Epidermal melanocyte (primary cell): ENCODE measurements around the gene TPSAB1.
"Not testable (repeated sequence)": the region's sequence is repeated elsewhere in the genome, so short reads cannot be mapped to it uniquely, and the experiment has no call there.

ENCODE experiments used
- DNase-seq: peaks from one replicate; pipeline ENCODE4 v3.0.0; 2011; ENCODE audit warnings: low spot score; ENCODE audit not compliant: insufficient read length

Gene TPSAB1

DNA sequence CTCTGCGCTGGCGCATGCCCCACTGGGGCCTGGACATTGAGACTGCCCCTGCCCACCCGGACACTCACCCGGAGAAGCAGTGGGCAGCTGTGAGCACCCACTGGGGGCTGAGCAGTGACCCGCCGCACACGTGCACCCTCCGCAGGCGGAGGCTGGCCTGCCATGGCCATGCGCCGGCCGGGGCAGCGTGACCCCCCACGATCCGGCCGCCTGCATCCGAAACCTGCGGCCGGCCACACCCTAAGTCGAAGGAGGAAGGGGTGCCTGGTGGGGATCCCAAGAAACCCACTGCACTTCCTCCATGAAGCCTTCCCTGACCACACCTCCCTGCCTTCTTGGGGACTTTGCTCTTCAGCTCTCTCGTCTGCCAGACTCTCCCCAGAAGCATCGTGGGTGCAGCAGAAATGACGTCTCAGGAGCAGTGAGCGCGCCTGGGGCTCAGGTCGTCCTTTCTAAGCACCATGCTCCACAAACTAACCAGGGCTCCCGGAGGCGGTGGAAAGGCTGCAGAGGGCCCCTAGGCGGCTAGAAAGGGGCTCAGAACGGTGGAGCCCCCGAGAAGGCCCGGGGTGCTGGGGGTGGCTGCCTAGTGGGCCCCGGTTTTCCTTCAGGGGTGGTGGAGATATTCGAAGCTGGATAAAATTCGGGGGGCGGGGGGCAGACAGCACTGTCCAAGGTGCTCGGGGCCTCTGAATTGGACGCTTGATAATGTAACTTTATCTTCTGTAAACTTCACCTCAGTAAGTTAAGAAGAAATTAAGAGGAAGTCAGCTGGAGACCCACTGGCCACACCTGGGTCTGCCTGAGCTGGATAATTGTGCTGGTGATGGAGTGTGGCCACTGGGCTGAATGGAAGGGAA lies 16.9 kb upstream of the TPSAB1 start:
- no peak for DNase-seq

DNA sequence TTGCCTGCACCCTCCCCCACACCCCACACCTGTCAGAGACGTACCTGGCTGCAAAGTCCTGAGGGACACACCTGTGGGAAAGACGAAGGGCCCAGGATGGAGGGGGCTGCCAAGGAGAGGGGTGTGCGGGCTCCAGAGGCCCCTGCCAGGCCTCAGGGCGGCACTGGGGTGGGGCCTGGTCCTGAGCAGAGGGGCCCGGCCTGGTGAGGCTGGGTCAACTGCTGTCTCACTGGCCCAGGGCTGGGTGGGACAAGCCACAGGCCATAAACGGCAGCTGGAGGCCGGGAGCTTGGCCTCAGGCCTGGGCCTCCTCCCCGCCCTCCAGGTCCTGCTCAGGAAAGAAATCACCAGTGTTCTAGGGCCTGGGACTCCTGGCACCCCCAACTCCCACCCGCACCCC lies 15.9 kb upstream of the TPSAB1 start:
- DNase-seq = no peak

- no peak for DNase-seq
Observed at GRCh38 chr16:1225051-1225451, 15.5 kb upstream of the TPSAB1 start, which contains the start of gene TPSG1. Gene TPSG1, minus strand, starts transcription at chr16:1225268. Its CDS starts 16 bp downstream, at chr16:1225252.

GRCh38 chr16:1225728-1226311 lies 14.7 kb upstream of the TPSAB1 start:
- DNase-seq = not testable (repeated sequence)

DNA sequence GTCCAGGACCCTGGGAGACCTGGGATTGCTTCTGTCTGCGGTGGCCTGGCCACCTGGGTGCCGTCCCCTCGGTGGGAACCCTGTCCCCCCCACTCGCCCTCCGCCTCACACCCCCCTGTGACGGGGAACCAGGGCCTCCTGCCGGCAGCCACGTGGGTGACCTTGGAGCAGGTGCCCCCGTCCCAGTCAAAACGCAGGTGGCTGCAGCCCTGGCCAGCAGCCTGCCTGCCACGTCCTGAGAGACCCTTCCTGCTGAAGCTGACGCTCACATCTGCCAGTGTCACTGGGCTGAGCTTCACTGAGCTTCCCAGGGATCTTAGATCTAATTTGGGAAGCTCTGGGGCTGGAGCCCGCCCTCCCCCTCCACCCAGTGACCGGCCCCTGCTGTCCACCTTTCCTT lies 13.8 kb upstream of the TPSAB1 start:
- DNase-seq = not testable (repeated sequence)

DNA sequence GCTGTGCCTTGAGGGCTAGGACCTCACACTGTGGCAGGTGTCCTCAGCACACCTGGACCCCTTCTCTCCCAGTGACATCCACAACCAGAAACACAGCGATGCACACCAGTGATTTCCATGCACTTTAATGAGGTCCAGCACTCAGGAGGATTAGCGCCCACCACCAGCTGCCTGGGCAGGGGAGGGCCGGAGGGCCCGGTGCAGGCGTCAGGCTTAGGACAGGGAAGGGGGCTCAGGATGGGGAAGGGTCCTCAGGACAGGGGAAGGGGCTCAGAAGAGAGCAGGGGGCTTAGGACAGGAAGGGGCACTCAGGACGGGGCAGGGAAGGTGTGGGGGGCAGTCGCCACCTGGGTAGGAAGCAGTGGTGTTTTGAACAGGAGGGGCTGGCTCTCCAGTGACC lies 12.3 kb upstream of the TPSAB1 start:
- DNase-seq = not testable (repeated sequence)

DNA sequence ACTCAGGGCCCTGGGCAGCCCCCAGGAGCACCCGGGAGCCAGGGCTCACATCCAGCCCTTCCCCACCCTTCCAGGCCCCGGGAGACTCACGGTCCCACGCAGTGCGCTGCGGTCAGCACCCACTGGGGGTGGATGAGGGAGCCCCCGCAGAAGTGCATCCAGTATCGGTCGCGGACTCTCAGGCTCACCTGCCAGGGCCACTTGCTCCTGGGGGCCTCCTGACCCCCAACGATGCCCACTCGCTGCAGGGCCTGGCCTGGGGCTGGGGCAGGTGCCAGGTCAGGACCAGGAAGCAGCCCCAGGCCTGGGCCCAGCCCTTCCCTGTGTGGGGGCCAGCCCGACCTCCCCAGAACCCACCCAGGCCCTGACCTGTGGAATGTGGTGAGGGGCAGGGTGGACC lies 11.0 kb upstream of the TPSAB1 start:
- DNase-seq = not testable (repeated sequence)

GRCh38 chr16:1230084-1230470 lies 10.4 kb upstream of the TPSAB1 start, which contains the start of gene TPSB2:
Gene TPSB2, minus strand, starts transcription at chr16:1230184. Its CDS starts 233 bp downstream, at chr16:1229951.
- not testable (repeated sequence) for DNase-seq

DNA sequence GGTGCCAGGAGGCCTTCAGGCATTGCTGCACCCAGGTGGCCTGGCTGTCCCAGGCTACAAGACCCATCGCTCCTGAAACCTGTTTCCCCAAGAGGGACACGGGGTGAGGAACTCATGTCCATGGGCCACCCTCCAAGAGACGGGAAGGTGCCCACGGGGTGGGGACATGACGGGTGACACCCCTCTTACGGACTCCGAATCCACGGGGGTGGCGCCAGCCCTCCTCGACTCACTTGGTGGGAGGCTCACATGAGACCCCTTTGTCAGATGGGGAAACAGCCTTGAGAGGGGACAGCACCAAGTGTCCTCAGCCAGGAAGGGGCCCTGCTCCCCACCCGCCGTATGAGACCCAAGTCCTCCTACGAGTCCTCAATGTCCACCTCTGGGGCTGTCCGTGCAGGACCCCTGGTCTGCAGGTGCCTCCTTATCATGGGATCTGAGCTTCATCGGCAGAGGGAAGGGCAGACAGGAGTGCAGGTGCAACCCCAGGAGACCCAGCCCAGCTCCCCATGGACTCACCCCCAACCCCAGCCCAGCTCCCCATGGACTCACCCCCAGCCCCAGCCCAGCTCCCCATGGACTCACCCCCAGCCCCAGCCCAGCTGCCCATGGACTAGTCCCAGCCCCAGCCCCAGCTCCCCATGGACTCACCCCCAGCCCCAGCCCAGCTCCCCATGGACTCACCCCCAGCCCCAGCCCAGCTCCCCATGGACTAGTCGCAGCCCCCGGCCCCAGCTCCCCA lies 9.9 kb upstream of the TPSAB1 start:
- DNase-seq = not testable (repeated sequence)

DNA sequence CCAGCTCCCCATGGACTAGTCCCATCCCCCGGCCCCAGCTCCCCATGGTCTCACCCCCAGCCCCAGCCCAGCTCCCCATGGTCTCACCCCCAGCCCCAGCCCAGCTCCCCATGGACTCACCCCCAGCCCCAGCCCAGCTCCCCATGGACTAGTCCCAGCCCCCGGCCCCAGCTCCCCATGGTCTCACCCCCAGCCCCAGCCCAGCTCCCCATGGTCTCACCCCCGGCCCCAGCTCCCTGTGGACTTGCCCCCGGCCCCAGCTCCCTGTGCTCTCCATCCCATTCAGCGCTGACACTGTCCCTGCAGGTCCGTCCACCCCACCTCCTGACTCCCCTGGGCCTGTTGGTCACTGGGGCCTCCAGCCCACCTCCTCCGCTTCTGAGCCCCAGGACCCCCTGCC lies 9.2 kb upstream of the TPSAB1 start:
- not testable (repeated sequence) for DNase-seq

DNA sequence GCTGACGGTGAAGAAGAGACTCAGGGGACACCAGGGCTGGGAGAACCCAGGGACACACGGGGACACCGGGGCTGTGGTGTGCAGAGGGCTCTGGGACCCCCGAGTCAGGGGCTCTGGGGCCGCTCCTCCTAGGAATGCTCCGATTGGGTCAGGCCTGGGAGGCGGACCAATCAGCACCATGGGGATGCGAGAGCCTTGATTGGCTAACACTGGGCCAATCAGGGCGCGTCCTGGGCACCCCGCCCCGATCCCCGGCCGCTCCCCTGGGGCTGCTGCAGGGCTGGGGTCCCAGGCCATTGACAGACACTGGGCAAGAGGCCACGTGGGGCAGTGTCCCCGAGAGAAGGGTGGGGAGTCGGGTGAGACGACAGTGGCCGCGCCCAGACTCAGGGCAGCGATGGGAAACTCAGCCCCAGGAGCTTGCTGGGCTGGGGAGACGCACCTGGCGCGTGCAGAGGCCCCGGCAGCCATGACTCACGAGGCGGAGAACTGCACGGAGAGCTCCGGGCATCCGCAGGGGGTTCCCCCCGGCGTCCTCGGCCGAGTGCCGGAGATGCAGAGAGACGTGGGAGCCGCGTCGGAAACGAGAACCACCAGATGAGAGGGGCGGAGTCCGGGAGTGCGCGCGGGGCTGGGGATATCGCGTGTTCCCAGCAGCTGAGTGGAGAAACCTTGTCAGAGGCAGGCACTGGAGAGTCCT lies 8.3 kb upstream of the TPSAB1 start:
- DNase-seq = not testable (repeated sequence)

- DNase-seq = not testable (repeated sequence)
Observed at GRCh38 chr16:1236659-1237058, 3.8 kb upstream of the TPSAB1 start.

DNA sequence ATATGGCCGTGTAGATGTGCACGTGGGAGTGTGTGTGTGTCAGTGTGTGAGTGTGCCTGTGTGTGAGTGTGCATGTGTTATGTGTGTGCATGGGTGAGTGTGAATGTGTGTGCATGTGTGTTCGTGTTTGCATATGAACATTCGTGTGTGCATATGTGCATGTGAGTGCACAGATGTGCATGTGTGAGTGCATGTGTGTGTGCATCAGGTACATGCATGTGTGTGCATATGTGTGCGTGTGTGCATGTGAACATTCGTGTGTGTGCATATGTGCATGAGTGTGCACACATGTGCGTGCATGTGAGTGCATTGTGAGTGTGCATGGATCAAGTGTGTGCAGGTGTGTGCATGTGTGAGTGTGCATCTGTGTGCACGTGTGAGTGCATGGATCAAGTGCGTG lies 2.5 kb upstream of the TPSAB1 start:
- DNase-seq = no peak

DNA sequence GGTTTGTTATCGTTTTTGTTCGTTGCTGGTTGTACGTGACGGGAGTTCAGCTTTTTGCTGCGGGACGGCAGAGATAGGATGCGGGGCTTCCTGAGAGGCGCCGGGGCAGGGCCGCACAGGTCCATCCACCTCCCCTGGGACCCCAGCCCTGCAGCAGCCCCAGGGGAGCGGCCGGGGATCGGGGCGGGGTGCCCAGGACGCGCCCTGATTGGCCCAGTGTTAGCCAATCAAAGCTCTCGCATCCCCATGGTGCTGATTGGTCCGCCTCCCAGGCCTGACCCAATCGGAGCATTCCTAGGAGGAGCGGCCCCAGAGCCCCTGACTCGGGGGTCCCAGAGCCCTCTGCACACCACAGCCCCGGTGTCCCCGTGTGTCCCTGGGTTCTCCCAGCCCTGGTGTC lies 1.6 kb upstream of the TPSAB1 start:
- DNase-seq = not testable (repeated sequence)

DNA sequence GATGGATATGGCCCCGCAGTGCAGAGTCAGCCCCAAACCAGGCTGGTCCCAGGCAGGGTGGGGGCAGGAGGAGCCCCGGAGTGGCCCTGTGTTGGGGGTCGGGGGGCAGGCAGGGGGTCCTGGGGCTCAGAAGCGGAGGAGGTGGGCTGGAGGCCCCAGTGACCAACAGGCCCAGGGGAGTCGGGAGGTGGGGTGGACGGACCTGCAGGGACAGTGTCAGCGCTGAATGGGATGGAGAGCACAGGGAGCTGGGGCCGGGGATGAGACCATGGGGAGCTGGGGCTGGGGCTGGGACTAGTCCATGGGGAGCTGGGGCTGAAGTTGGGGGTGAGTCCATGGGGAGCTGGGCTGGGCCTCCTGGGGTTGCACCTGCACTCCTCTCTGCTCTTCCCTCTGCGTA lies 930 bp upstream of the TPSAB1 start:
- DNase-seq = not testable (repeated sequence)

DNA sequence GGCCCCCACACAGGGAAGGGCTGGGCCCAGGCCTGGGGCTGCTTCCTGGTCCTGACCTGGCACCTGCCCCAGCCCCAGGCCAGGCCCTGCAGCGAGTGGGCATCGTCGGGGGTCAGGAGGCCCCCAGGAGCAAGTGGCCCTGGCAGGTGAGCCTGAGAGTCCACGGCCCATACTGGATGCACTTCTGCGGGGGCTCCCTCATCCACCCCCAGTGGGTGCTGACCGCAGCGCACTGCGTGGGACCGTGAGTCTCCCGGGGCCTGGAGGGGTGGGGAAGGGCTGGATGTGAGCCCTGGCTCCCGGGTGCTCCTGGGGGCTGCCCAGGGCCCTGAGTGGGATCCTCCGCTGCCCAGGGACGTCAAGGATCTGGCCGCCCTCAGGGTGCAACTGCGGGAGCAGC lies 576 bp downstream of the TPSAB1 start:
- not testable (repeated sequence) for DNase-seq

DNA sequence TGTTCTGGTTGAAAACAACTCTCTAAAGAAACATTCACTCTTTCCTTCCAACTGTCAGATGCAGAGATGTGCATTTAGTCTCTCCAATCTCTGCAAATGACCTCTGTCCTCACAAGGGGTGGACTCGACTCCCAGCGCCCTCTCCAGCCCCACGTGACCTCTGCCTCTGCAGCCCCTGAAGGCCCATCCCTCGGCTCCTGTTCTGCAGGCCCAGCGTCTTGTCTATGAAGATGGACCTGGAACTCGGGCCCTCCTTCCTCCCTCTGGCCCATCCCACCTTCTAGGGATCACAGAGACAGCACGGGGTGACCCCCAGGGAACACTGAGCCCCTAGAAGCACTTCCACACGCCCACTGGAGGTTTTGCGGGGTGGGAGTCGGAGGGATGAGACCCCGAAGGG lies 2.9 kb downstream of the TPSAB1 start:
- not testable (repeated sequence) for DNase-seq

- not testable (repeated sequence) for DNase-seq
Observed at GRCh38 chr16:1243907-1244850, 3.7 kb downstream of the TPSAB1 start.

GRCh38 chr16:1244881-1245280 lies 4.4 kb downstream of the TPSAB1 start:
- DNase-seq = no peak

- DNase-seq = no peak
Observed at GRCh38 chr16:1245452-1246020, 5.0 kb downstream of the TPSAB1 start.
